SU-DHL-6 (cell line): ENCODE data around the gene MBD3L2B.

Source experiments
- CTCF ChIP-seq: fragments of 200-600 bp; sonication (generic); IDR thresholded peaks from one replicate; pipeline ENCODE4 v1.5.1; 2017; ENCODE audit warnings: antibody characterized with exemption, mild to moderate bottlenecking, low read length, moderate library complexity; ENCODE audit not compliant: insufficient read depth, poor library complexity, severe bottlenecking
- EZH2phosphoT487 ChIP-seq: fragments of 200-600 bp; sonication (generic), shearing (Covaris generic); conservative IDR thresholded peaks from 2 replicates; pipeline ENCODE4 v1.6.1; 2018; ENCODE audit warnings: mild to moderate bottlenecking, antibody characterized with exemption, low read length, moderate library complexity, mixed read lengths

- TF ChIP-seq CTCF (no peak), EZH2phosphoT487 (no peak)
Measured at GRCh38 chr19:6970021-6970420, 51.2 kb downstream of the MBD3L2B start.
